ENCODE results near the gene KRTAP1-4. TPM values are rescaled to one million over a fixed set of nuclear protein-coding genes. Genes with fewer than 3 reads are reported as not detected.
"Not testable (repeated sequence)": the region's sequence is repeated elsewhere in the genome, so short reads cannot be mapped to it uniquely, and the experiment has no call there.

KRTAP1-4 gene
- total and polyA plus RNA-seq, 7 experiments from 2014 or later, result not detected

DNA sequence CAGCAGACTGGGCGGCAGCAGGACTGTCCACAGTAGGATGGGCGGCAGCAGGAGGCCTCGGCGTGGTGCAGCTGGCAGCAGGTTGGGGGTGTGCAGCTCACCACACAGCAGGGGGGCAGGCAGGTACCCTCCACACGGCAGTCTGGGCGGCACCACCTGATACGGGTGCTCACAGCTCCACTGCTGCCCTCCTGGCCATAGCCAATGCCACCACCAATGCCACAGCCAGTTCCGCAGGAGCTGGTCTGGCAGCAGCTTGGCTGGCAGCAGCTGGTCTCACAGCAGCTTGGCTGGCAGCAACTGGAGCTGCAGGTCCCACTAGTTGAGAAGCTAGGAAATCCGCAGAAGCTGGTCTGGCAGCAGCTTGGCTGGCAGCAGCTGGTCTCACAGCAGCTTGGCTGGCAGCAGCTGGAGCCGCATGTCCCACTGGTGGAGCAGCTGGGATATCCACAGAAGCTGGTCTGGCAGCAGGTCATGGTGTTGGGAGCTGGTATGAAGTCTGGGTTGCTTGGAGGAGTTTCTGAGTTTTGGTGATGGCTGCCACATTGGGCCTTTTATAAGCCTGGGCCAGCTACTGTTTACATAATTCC lies 4.4 kb upstream of the KRTAP1-4 start, which contains the start of gene KRTAP1-3:
Gene KRTAP1-3, minus strand, starts transcription at position 529 of the 590 bp plus-strand sequence. Its CDS starts 53 bp downstream, at position 476.
- H3K4me3 ChIP-seq (ENCODE audit: low read length); H3K36me3 ChIP-seq (ENCODE audit: control insufficient read depth in 2 of 3, insufficient read depth in 3 of 3, low read length in 3 of 3); H3K27ac Mint-ChIP-seq; intact Hi-C loops (cut with micrococcal nuclease); H3K9me3 Mint-ChIP-seq; H3K4me1 ChIP-seq (ENCODE audit: control insufficient read depth in 2 of 2, insufficient read depth in 2 of 2, low read length in 2 of 2); H3K36me3 Mint-ChIP-seq; H3K4me1 Mint-ChIP-seq; CTCF ChIA-PET; DNase-seq; H3K9me3 ChIP-seq (ENCODE audit: control insufficient read depth in 2 of 3, low read length in 3 of 3); POLR2A ChIA-PET; H3K27ac ChIP-seq (ENCODE audit: low read depth, low read length); ATAC-seq; H3K4me3 Mint-ChIP-seq; H3K27me3 ChIP-seq (ENCODE audit: control insufficient read depth in 2 of 2, insufficient read depth in 2 of 2, low read length in 2 of 2): not testable (repeated sequence)
- peaks cover 7 to 18% (median 17%) of the 10 kb centered on the region in 5 donors for H3K27me3 Mint-ChIP-seq

DNA sequence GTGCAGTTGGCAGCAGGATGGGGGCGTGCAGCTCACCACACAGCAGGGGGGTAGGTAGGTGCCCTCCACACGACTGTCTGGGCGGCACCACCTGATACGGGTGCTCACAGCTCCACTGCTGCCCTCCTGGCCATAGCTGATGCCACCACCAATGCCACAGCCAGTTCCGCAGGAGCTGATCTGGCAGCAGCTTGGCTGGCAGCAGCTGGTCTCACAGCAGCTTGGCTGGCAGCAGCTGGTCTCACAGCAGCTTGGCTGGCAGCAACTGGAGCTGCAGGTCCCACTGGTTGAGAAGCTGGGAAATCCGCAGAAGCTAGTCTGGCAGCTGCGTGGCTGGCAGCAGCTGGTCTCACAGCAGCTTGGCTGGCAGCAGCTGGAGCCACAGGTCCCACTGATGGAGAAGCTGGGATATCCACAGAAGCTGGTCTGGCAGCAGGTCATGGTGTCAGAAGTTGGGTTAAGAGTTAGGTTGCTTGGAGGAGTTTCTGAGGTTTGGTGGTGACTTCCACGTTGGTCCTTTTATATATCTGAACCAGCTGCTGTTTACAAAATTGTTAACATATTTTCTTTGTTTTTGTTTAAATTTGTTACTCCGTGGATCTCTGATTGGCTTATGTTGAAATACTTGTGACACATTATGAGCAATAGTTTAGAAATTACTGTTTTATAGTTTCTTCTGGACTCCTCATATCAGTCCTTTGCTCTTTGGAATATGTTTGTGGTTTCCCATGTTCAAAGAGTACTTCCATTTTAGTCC lies 3.1 kb downstream of the KRTAP1-4 start, which contains the start of gene KRTAP1-5:
Gene KRTAP1-5, minus strand, starts transcription at position 494 of the 757 bp plus-strand sequence. Its CDS starts 53 bp downstream, at position 441.
- ATAC-seq (no peak), DNase-seq (no peak)
- no peak within 1 kb of the TSS for H3K4me3 Mint-ChIP-seq
- ChIA-PET POLR2A (no interaction called here), CTCF (interaction anchor here (0.9 kb wide), 1 partner anchor 13 kb away, joined by 3 read pairs; no protein-coding TSS in a partner anchor)
- no peaks in the 10 kb centered on the region for H3K4me1 ChIP-seq (ENCODE audit: control insufficient read depth in 2 of 2, insufficient read depth in 2 of 2, low read length in 2 of 2)
- H3K27ac Mint-ChIP-seq, result no peak within 1 kb of the TSS
- H3K36me3 Mint-ChIP-seq, result peaks cover 0 to 4% (median 0%) of the 10 kb centered on the region in 5 donors
- H3K9me3 ChIP-seq (ENCODE audit: control insufficient read depth in 2 of 3, low read length in 3 of 3), result no peaks in the 10 kb centered on the region
- H3K4me3 ChIP-seq (ENCODE audit: low read length), result no peak within 1 kb of the TSS
- H3K27ac ChIP-seq (ENCODE audit: low read depth, low read length), result no peak within 1 kb of the TSS
- peaks cover 0 to 5% (median 0%) of the 10 kb centered on the region in 11 donors for H3K9me3 Mint-ChIP-seq
- peaks cover 16 to 30% (median 23%) of the 10 kb centered on the region in 5 donors for H3K27me3 Mint-ChIP-seq
- no peaks in the 10 kb centered on the region for H3K27me3 ChIP-seq (ENCODE audit: control insufficient read depth in 2 of 2, insufficient read depth in 2 of 2, low read length in 2 of 2)
- H3K36me3 ChIP-seq (ENCODE audit: control insufficient read depth in 2 of 3, insufficient read depth in 3 of 3, low read length in 3 of 3), result no peaks in the 10 kb centered on the region
- no peaks in the 10 kb centered on the region for H3K4me1 Mint-ChIP-seq
- intact Hi-C loops (cut with micrococcal nuclease), result no loop called here

GRCh38 chr17:41024697-41025096 lies 5.3 kb downstream of the KRTAP1-4 start:
- Histone ChIP-seq H3K9me3 (ENCODE audit: control insufficient read depth in 2 of 3, low read length in 3 of 3) (no peaks in the 10 kb centered on the region), H3K4me1 (ENCODE audit: control insufficient read depth in 2 of 2, insufficient read depth in 2 of 2, low read length in 2 of 2) (no peaks in the 10 kb centered on the region), H3K27me3 (ENCODE audit: control insufficient read depth in 2 of 2, insufficient read depth in 2 of 2, low read length in 2 of 2) (no peaks in the 10 kb centered on the region), H3K36me3 (ENCODE audit: control insufficient read depth in 2 of 3, insufficient read depth in 3 of 3, low read length in 3 of 3) (no peaks in the 10 kb centered on the region), H3K4me3 (ENCODE audit: low read length) (no peak overlapping the region), H3K27ac (ENCODE audit: low read depth, low read length) (no peak overlapping the region)
- DNase-seq (no peak), ATAC-seq (no peak)
- peaks cover 0 to 5% (median 0%) of the 10 kb centered on the region in 11 donors for H3K9me3 Mint-ChIP-seq
- H3K4me1 Mint-ChIP-seq, result no peaks in the 10 kb centered on the region
- POLR2A ChIA-PET, result no interaction called here
- peaks cover 8 to 30% (median 16%) of the 10 kb centered on the region in 5 donors for H3K27me3 Mint-ChIP-seq
- H3K4me3 Mint-ChIP-seq, result no peak overlapping the region
- H3K36me3 Mint-ChIP-seq, result peaks cover 0 to 4% (median 0%) of the 10 kb centered on the region in 5 donors
- no peak overlapping the region for H3K27ac Mint-ChIP-seq
- CTCF ChIA-PET, result no interaction called here
- intact Hi-C loops (cut with micrococcal nuclease), result no loop called here

DNA sequence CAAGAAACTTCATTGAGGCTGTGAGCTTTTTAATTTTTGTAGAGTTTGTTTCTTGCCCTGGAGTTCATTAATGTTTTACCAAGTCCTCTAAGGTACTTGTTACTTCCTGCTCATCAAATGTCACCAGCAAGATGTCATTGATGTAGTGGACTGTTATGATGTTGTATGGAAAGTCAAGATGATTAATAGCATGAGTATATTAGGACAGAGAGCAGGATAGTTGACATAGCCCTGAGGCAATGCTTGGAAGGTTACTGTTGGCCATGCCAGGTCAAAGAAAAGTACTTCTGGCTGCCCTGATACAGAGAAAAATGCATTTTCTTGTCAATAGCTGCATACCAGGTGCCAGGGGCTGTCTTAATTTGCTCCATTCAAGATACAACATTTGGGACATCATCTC lies 9.7 kb downstream of the KRTAP1-4 start:
- CTCF ChIA-PET, result no interaction called here
- Mint-ChIP-seq H3K4me3 (no peak overlapping the region), H3K9me3 (peaks cover 0 to 5% (median 0%) of the 10 kb centered on the region in 11 donors), H3K27me3 (peaks cover 3 to 12% (median 5%) of the 10 kb centered on the region in 5 donors), H3K4me1 (no peaks in the 10 kb centered on the region), H3K27ac (no peak overlapping the region), H3K36me3 (peaks cover 0 to 4% (median 0%) of the 10 kb centered on the region in 5 donors)
- Histone ChIP-seq H3K9me3 (ENCODE audit: control insufficient read depth in 2 of 3, low read length in 3 of 3) (no peaks in the 10 kb centered on the region), H3K27me3 (ENCODE audit: control insufficient read depth in 2 of 2, insufficient read depth in 2 of 2, low read length in 2 of 2) (no peaks in the 10 kb centered on the region), H3K4me3 (ENCODE audit: low read length) (no peak overlapping the region), H3K27ac (ENCODE audit: low read depth, low read length) (no peak overlapping the region), H3K36me3 (ENCODE audit: control insufficient read depth in 2 of 3, insufficient read depth in 3 of 3, low read length in 3 of 3) (no peaks in the 10 kb centered on the region), H3K4me1 (ENCODE audit: control insufficient read depth in 2 of 2, insufficient read depth in 2 of 2, low read length in 2 of 2) (no peaks in the 10 kb centered on the region)
- POLR2A ChIA-PET, result no interaction called here
- no peak for DNase-seq
- no peak for ATAC-seq
- intact Hi-C loops (cut with micrococcal nuclease), result no loop called here

DNA sequence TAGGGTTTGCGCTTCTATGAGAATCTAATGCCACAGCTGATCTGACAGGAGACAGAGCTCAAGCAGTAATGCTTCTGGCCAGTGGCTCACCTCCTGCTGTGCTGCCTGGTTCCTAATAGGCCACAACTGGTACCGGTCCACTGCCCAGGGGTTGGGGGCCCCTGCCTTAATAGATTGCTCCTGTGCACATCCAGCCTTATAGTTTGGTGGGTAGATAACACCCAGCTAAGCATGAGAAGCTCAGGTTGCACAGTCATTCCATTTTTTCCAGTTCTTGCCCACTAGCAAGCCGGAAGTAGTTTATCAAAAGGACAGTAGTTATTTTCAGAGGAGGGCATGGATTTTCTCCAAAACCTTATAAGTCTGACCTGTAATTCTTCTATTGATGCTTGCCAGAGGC lies 10.6 kb downstream of the KRTAP1-4 start:
- ChIA-PET CTCF (interaction anchor here (0.7 kb wide), 1 partner anchor 444 kb away, joined by 3 read pairs; no protein-coding TSS in a partner anchor), POLR2A (no interaction called here)
- H3K4me3 Mint-ChIP-seq, result no peak overlapping the region
- ATAC-seq (no peak), DNase-seq (no peak)
- H3K4me3 ChIP-seq (ENCODE audit: low read length), result no peak overlapping the region
- peaks cover 3 to 11% (median 6%) of the 10 kb centered on the region in 5 donors for H3K27me3 Mint-ChIP-seq
- H3K36me3 Mint-ChIP-seq, result peaks cover 0 to 4% (median 0%) of the 10 kb centered on the region in 5 donors
- no peaks in the 10 kb centered on the region for H3K36me3 ChIP-seq (ENCODE audit: control insufficient read depth in 2 of 3, insufficient read depth in 3 of 3, low read length in 3 of 3)
- no peaks in the 10 kb centered on the region for H3K9me3 ChIP-seq (ENCODE audit: control insufficient read depth in 2 of 3, low read length in 3 of 3)
- H3K27me3 ChIP-seq (ENCODE audit: control insufficient read depth in 2 of 2, insufficient read depth in 2 of 2, low read length in 2 of 2), result no peaks in the 10 kb centered on the region
- H3K4me1 ChIP-seq (ENCODE audit: control insufficient read depth in 2 of 2, insufficient read depth in 2 of 2, low read length in 2 of 2), result no peaks in the 10 kb centered on the region
- intact Hi-C loops (cut with micrococcal nuclease), result no loop called here
- peaks cover 0 to 5% (median 0%) of the 10 kb centered on the region in 11 donors for H3K9me3 Mint-ChIP-seq
- no peak overlapping the region for H3K27ac Mint-ChIP-seq
- H3K4me1 Mint-ChIP-seq, result no peaks in the 10 kb centered on the region
- H3K27ac ChIP-seq (ENCODE audit: low read depth, low read length), result no peak overlapping the region

DNA sequence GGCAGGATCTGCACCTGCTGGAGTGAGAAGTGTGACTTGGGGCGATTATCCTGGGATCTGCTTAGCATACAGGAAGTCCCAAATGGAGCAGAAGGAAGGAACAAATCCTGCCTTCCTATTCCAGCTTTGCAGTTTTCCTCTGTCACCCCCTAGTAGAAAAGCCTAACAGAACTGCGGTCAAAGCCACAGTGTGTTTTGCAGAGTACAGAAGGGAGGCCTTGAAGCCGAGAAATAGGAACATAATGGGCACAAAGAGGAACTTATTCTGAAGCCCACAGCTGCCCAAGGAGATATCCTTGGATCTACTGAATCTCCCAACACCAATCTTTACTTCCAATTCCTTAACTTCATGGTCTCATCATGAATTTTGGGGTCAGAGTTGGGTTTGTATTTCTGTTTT lies 11.5 kb downstream of the KRTAP1-4 start:
- Histone ChIP-seq H3K4me1 (ENCODE audit: control insufficient read depth in 2 of 2, insufficient read depth in 2 of 2, low read length in 2 of 2) (no peaks in the 10 kb centered on the region), H3K9me3 (ENCODE audit: control insufficient read depth in 2 of 3, low read length in 3 of 3) (no peaks in the 10 kb centered on the region), H3K36me3 (ENCODE audit: control insufficient read depth in 2 of 3, insufficient read depth in 3 of 3, low read length in 3 of 3) (no peaks in the 10 kb centered on the region), H3K4me3 (ENCODE audit: low read length) (no peak overlapping the region), H3K27ac (ENCODE audit: low read depth, low read length) (no peak overlapping the region), H3K27me3 (ENCODE audit: control insufficient read depth in 2 of 2, insufficient read depth in 2 of 2, low read length in 2 of 2) (no peaks in the 10 kb centered on the region)
- DNase-seq (no peak), ATAC-seq (no peak)
- H3K9me3 Mint-ChIP-seq, result peaks cover 0 to 5% (median 0%) of the 10 kb centered on the region in 11 donors
- no peak overlapping the region for H3K4me3 Mint-ChIP-seq
- no peaks in the 10 kb centered on the region for H3K4me1 Mint-ChIP-seq
- CTCF ChIA-PET, result no interaction called here
- H3K36me3 Mint-ChIP-seq, result peaks cover 0 to 4% (median 0%) of the 10 kb centered on the region in 5 donors
- H3K27me3 Mint-ChIP-seq, result peaks cover 3 to 10% (median 6%) of the 10 kb centered on the region in 5 donors
- intact Hi-C loops (cut with micrococcal nuclease), result no loop called here
- no peak overlapping the region for H3K27ac Mint-ChIP-seq
- POLR2A ChIA-PET, result no interaction called here
